ENCODE measurements around the gene RRBP1.

Gene RRBP1

DNA sequence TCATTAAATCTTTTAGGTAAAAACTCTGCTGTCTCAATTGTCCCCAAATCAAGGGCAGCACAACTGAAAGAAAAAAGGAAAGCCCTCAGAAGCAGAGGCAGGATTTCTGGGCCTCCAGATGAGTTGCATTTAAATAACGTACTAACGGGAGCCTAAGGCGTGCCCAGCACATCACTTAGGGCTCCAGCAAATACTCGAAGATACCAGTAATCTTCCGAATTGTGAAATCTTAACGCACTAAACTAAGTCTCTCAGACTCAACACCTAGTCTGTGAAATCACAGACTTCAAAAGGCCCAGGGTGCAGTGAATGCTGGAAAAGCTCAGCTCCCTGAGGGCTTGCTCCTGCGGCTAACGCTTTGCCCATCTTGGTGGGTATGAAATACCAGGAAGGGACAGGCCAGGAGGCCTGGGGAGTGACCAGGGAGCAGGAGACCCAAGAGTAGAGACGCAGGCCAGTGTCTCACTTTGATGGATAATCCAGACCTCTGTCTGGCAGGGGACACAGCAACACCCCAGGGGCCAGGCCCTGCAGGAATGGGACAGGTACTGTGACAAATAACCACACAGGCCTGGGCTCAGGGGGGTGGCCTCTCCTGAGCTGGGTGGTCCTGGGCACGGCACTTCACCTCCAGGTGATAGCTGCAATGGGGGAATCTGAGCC lies 36.4 kb downstream of the RRBP1 start:
- no peak for DNase-seq

DNA sequence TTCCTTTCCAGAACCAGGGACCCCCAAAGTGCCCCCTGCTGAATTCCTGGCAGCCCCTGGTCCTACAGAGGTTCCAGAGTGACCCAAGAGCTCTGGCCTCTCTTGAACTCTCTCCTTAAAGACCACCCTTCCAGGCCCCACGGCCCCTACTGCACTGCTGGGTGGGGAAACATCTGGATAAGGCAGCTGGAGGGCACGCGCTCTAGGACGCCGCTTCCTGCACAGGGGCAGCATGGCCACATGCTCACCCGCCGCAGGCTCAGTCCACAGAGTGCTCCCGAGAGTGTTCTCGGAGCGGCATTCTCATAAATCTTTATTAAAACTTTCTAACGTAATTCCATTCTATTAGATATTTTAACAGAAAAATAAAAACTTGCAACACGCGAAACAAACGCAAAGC lies 37.0 kb downstream of the RRBP1 start:
- DNase-seq = no peak

DNA sequence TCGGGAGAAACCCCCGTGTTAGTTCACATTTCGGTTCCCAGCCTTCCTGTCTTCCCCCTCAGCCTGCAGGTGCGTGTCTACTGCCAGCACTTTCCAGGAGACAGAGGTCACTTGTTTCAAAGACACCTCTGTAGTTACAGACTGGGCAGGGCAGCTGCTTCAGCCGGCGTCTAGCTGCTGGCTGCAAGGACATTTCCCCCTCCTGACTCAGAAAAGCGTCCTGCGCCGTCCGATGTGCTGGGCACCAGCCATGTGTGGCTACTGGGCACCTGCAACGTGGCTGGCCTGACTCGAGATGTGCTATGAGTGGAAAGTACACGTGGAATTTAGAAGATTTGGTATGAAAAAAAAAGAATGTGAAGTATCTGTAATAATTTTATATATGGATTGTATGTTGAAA lies 37.6 kb downstream of the RRBP1 start:
- no peak for DNase-seq

DNA sequence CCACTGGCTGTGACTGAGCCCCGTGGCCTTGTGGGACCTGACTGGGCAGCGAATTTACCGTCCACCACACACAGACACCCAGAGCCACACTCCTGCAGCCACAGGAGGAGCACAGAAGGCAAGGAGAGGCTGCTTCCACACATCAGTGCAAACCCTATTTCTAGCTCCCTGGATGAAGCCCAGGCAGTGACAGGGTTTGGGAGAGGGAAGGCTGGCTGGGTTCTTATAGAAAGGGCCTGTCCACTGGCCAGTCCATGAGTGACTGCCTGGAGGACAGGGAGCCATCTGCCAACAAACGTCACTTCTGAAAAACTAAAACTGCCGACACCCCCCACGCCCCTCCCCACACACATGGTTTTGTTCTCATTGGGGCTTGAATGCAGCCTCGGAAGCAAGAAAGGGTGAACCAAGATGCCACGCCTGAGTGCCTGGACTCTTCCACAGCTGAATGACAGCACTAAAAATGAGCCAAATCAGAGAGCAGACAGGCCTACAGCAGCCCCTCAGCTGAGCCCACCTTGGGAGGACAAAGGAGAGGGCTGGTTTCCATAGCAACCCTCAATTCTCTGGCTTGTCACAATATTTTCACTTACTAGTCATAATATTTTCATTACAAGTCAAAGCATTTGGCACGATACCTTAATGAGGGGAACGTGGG lies 38.4 kb downstream of the RRBP1 start:
- DNase-seq = no peak

DNA sequence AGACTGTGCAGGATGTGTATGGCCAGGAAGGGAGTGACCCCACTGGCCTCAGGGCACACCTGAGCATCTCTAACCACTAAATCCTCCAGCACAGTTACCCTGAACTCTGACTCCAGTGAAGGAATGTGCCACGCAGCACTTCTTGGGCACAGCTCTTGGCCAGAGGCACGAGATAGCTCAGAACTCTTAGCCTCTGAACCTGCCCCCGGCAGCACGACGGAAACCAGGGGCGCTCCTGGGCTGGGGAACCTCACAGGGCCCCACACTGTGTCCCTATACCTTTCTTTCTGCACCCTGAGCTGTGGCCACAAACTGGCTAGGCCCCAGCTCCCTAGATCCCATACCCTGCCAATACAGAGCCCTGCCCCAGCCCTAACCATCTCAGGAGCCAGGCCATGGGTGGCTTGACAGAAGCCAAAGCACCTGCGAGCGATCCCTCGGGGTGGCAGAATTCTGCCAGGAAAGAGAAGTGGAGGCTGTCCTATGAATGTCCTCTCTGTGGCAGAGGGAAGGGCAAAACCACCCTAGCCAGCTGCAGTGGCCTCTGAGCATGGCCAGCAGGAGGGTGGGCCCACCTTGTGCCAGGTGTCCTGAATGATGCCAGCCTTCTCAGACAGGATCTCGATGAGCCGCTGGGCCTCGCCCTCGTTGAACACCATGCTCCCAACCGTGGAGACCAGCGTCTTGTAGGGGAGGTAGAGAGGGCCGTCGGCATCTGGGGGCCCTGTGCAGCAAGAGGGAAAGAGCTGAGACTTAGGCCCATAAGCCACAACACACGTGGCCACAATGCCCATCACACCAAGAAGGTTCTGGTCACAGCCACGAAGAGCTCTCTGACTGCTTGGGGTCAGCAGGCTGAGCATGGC lies 39.4 kb downstream of the RRBP1 start:
- no peak for DNase-seq

DNA sequence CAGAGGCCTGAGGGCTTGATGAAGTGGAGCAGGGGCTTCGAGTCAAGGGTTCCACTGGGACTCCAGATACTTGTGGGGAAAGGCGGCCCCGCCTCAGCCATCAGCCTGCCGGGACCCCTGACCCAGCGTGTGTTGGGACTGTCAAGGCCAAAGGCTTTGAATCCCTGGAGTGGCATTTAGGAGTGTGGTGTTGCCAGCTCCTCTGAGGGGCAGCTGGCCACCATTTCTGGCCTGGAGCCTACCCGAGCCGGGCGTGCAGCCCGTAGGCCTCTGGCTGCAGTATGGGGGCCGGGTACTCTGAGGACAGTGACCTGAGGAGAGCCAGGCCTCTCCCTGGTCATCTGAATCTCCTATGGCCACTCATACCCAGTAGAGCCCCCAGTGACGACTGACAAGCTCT lies 40.0 kb downstream of the RRBP1 start:
- no peak for DNase-seq

DNA sequence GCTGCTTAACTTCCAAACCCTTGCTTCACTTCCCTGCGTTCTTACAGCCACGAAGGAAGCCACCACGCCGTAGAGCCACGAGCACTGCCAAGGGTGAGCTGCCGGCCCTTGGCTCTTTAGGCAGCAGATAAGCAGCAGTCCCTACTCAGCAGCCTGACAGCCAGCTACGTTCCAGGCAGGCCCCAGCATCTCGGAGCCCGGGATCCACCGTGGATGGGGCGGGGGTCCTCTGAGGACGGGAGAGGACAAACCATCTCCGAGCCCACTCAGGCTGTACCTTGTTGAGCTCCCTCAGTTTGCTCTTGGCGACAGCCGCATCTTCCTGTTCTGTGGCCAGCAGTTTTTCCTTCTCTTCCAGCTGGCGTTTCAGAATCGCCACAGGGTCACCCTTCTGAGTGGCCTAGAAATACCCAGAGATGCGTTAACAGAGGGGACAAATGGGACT lies 40.5 kb downstream of the RRBP1 start:
- no peak for DNase-seq

DNA sequence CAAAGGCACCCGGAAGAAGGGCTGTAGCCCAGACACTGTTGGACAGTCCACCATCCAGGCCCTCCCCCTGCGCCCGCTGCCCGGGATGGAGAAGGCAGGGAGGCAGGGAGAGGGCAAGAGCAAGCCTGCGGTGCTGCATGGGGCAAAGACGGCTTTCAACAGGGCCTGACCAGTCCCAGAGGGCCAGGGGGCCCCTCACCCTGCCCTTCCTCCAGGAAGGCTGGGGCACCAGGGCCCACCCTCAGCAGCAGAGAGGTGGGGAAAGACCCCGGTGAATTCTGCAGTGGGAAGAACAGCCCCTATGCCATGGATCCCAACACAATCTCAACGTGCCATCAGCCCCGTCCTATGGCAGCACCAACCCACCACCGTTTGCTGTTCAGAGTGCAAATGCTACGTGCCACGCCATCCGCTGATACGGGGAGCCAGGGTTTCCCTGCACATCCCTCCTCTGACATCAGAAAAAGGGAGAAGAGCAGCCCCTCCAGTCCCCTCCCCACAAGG lies 41.1 kb downstream of the RRBP1 start:
- DNase-seq = no peak

DNA sequence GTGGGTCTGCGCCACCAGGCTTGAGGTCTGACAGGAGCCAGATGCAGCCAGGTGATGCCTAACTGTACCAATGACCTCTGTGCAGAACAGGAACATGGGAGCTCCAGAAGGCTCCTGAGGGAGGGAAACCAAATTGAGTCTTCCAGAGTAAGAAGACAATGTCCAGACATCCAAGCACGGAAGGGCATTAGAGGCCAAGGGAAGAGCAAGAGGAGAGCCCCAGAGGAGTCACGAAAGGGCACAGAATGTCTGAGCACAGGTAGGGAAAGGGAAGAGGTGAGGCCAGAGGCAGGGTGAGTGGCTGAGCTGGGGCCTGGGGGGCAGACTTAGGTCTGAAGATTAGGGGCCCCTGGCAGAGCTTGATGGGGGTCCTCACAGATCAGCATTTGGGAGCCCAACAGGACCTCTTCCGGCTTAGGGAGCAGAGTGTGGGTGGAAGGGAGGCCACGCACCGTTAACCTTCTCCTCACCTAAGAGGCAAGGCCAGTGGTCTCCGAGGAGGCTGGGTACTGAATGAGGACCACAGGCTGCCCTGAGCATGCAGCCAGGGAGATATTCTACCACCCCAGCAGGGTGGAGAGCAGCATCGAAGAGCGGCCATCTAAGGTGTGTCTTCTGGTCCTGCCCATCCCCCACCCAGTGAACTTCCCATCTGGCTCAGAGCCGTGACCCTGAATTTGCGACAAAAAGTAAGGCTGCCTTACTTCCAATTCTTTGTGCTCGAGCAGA lies 41.7 kb downstream of the RRBP1 start:
- DNase-seq = no peak

DNA sequence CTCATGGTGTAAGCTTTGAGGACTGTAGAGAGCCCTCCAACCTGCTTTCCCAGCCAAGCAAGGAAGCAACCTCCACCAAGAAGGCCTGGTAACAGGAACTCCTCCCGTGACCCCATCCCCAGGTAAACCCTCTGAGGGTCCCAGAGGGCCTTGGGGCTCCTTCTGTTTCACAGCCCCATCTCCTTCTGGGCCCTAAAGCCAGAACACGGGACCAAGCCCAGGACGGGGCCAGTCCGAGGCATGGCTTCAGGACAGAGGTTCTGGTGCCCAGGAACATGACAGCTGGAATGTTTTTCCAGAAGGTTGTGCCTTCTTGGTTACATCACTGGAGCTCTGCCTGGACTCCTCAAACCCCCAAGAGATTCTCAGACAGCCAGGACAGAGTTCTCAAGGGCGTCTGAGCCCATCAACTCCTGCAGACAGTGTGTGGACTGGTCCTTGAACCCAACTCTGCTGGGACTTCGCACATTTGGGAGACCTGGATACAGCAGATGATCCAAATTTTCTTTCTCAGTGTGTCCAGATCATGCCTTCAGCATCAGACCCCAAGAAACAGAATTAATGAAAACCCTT lies 43.1 kb downstream of the RRBP1 start:
- no peak for DNase-seq

DNA sequence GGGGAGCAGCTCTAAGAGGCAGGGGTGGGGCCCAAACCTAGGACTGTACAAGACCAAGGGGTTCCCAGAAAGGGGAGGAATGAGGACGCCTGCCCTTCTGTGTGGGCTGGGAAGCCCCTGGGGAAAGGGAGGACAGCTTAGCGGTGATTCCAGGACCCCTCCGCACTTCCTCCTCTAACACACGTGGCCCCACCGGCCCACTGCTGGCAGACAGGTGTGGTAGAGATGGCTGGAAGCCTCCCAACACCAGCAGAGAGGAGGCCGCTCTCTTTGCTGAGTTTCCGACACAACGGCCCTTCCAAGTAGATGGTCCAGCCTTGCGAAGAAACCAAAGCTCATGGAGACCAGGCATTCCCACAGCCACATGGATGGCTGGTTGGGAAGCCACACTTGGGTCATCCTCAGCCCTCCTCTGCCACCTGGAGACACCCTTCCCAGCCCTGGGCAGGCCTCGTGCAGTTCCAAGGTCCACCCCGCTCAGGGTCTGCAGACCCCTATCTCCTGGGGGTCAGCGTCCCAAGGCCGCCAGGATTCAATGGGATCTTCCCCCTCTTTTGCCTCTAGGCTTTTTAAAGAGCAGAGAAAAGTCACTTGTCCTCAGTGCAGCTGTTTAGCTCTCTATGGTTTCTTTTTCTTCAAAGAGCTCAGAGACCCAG lies 43.9 kb downstream of the RRBP1 start:
- no peak for DNase-seq

DNA sequence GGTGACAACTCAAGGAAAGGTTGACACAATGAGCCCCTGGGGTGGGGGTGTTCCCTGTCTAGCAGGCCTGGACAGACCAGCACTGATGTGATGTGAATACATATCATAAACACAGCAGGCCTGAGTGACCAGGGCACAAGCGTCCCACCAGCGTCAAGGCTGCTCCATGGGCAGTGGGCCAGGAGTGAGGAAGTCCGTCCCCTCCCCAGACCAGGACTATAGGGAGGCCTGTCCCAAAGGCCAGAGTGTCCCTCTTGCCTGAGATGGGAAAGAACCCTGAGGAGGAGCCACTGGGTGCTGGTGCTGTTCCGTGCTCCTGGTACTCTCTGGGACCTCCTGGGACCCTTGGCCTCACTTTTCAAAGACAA lies 44.6 kb downstream of the RRBP1 start:
- DNase-seq = no peak

DNA sequence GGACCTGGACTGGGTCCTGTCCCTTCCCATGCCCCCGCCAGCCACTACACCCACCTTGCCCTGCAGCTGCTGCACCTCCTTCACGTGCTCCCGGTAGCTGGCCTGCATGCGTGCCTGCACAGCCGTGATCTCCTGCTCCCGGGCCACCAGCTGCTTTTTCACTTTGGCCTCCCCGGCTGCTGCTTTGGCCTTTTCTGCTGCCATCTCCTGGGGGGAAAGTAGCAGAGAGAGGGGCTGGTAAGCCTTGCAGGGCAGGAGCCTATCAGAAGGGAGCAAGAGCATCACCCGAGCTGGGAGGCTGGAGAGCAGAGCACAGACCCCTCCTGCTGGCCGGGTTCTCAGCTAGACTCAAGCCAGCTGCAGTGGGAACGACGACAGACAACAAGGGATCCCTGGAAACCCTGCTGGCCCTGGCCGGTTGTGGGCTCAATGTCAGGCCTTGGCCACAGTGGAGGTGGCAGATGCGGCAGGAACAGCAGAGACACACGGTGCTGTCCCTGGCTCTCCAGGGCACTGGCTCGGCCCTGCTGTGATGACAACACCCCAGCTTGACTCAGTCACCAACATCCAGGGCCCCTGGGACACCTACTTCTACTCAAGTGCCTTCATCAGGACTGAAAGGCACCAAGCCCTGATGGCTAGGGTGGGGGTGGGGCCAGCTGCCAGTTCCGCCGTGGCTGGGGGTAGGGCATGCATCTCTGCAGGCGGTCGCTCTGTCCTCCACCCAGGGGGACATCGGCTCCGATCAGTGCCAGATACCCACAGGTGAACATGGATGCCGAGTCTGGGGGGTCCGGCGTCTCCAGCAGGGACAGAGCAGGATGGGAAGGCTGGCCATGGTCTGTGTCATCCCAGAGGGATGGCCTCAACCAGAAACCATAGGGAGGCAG lies 45.3 kb downstream of the RRBP1 start:
- no peak for DNase-seq

DNA sequence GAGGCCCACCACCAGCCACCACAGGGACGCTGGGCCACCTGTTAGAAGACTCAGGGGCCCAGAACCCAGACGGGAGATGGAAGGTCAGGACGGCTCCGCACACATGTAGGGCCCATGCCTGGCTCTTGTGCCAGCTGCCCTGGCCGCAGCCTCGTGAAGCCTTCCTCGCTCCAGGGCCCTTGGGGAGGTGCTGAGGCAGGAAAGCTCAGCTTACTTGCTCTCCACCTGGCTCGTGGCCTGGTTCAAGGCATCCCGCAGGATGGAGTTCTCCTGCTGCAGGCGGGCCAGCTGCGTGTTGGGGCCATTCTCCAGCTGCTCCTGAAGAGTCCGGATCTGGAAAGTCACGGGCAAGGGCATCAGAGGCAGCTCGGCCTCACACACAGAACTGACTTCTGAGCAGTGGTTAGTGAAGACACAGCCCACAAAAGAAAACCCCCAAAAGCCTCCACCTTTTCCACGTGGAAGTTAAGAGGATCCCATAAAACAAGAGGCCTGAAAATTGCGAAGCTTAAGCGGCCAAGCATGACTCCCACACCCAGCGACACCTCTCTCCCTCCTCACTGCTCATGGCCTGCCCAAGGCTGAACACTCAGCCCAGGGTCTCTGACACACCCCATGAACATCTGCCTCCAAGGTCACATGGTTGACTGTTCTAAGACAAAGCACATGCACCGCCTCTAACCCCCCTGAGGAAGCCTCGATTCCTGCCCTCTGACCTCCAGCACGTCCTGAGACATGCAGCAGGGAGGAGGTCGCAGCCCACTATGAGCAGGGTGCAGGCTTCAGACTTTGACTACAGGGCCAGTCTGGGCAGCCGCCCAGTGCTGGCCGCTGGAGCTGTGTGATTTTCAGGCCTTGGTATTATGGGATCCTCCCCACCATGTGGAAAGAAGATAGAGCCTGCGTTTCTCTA lies 46.5 kb downstream of the RRBP1 start:
- DNase-seq = no peak

DNA sequence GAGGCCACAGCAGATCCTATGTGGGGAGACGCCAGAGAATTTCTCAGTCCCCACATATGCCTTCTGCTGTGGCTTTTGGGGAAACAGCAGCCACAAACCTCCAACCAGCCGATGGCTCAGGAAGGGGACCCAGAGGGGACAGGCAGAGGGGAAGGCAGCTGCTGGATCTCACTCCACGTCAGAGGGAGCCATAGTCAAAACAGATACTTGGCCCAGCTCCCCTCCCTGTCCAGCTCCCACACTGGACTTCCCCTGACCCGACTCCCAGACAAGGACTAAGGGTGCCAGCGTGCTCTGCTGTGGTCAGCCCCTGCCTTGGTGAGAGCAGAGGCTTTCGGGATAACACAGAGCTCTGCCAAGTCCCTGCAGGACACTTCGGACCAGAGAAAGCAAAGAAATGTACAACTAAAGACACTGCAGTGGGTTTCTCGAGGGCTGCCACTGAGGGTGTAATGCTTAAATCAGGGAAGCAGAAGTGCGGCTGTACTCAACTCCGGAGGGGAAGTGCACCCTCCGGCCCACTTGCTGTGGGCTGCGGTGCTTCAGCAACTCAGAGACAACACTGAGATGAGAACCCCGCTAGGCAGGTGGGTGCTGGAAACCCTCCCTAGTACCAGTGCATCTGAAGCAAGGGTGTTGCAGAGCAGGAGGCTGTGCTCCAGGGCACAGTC lies 47.2 kb downstream of the RRBP1 start:
- DNase-seq = no peak

DNA sequence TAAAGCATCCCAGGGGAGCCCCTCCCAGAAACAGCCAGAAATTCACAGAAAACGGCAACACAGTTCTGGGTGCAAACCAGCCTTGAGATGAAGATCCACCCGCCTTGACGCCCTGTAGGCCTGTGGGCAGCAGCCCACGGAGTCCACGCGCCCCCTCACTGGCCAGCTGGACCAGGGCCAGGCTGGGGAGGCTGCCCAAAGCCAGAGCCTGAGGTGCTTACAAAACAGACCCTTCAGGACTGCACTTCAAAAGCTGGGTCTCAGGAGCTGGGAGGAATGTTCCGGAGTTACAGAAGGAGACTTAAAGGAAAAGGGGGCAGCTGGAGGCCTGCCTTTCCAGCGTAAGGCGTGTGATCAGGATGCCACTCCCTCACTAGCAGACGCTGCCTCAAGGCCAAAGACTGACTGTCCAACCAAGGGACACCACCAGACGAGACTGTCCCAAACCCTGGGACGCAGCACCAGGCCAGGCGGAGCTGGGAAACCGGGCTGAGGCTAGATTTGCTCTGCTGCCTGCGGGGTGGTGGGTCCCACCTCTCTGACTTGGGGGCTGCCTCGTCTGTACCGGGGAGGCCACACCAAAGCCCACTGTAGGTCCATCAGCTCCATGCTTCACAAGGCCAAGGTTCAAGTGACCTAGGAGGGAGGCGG lies 48.1 kb downstream of the RRBP1 start:
- DNase-seq = no peak

DNA sequence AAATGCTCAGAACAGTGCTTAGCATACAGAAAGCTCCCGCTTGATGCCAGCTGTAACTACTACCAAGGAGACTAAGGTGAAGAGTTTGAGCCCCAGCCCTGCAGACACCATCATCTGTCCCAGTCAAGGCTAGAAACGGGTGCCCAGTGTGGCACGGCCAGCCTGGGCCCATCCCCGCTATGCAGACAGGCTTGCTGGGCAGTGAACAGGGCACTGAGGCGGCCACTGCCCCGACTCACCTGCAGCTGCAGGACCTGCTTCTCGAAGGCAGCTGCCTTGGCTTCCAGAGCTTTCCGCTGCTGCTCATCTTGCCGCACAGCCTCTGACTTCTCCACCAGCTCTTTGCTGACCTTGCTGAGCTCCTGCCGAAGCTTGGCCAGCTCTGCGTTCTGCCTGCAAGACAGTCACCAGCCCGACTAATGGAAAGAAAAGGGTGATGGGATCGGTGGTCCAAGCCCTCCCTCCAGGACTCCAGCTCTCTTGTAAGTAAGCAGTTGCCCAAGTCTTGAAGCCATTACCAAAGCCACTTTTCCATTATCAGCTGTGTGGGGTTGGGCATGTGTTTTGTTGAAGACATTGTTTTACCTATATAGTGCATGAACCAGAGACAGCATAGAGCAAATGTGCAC lies 48.7 kb downstream of the RRBP1 start:
- DNase-seq = no peak

Measured in activated gamma-delta T cell (primary cell).